ENCODE data around the gene LDLRAD4. TPM values are rescaled to one million over a fixed set of nuclear protein-coding genes. Genes with fewer than 3 reads are reported as not detected.
"Not testable (repeated sequence)": the region's sequence is repeated elsewhere in the genome, so short reads cannot be mapped to it uniquely, and the experiment has no call there.

LDLRAD4 gene
- total RNA-seq, 1 donor: 0.43 TPM

DNA sequence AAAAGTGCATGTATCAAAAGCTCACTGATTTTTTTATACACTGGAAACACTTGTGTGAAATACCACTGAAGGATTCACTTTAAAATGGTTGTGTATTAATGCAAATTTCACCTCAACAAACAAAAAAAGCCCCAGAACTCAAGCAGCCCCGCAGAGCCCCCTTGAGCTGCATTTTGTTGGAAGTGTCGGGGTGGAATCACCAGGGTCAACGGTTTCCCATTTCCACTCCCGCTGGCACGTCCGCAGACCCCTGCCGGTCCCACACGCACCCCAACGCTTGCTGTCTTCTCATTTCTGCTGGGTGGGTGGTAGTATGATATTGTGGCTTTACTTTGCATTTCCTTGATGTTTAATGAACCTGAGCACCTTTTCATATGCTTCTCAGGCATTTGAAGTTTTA lies 268.1 kb downstream of the LDLRAD4 start:
- TF ChIP-seq, protein P1, sequence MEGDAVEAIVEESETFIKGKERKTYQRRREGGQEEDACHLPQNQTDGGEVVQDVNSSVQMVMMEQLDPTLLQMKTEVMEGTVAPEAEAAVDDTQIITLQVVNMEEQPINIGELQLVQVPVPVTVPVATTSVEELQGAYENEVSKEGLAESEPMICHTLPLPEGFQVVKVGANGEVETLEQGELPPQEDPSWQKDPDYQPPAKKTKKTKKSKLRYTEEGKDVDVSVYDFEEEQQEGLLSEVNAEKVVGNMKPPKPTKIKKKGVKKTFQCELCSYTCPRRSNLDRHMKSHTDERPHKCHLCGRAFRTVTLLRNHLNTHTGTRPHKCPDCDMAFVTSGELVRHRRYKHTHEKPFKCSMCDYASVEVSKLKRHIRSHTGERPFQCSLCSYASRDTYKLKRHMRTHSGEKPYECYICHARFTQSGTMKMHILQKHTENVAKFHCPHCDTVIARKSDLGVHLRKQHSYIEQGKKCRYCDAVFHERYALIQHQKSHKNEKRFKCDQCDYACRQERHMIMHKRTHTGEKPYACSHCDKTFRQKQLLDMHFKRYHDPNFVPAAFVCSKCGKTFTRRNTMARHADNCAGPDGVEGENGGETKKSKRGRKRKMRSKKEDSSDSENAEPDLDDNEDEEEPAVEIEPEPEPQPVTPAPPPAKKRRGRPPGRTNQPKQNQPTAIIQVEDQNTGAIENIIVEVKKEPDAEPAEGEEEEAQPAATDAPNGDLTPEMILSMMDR (IDR thresholded peaks at IDR 0.05; ENCODE audit: insufficient read depth, low read depth, low read length): no peak
- DNase-seq (ENCODE audit: low read depth): no peak
- H3K4me3 ChIP-seq (ENCODE audit: low read depth, low read length): no peak overlapping the region

GRCh38 chr18:13487237-13487636 lies 268.7 kb downstream of the LDLRAD4 start:
- no peak overlapping the region for H3K4me3 ChIP-seq (ENCODE audit: low read depth, low read length)
- TF ChIP-seq, protein P1 (IDR thresholded peaks at IDR 0.05; ENCODE audit: insufficient read depth, low read depth, low read length): no peak

GRCh38 chr18:13488281-13488929 lies 269.8 kb downstream of the LDLRAD4 start:
- no peak for DNase-seq (ENCODE audit: low read depth)
- TF ChIP-seq, protein P1 (IDR thresholded peaks at IDR 0.05; ENCODE audit: insufficient read depth, low read depth, low read length): no peak
- H3K4me3 ChIP-seq (ENCODE audit: low read depth, low read length): no peak overlapping the region

More at GRCh38 chr18:13487237-13487636, 268.7 kb downstream of the LDLRAD4 start:
- no peak for DNase-seq (ENCODE audit: low read depth)

DNA sequence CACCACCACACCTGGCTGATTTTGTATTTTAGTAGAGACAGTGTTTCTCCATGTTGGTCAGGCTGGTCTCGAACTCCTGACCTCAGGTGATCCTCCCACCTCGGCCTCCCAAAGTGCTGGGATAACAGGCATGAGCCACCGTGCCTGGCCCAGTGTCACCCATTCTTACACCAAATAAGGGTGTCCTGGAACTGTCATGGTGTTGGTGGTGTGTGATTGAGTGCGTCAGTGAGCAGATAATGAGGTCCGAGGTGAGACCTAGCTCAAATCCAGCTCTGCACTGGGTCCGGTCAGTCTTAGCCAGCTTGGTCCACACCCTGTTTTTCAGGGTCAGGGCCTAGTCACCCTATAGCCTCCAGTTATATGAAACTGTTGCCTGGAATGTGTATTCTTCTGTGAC lies 270.7 kb downstream of the LDLRAD4 start:
- not testable (repeated sequence) for H3K4me3 ChIP-seq (ENCODE audit: low read depth, low read length); DNase-seq (ENCODE audit: low read depth)

DNA sequence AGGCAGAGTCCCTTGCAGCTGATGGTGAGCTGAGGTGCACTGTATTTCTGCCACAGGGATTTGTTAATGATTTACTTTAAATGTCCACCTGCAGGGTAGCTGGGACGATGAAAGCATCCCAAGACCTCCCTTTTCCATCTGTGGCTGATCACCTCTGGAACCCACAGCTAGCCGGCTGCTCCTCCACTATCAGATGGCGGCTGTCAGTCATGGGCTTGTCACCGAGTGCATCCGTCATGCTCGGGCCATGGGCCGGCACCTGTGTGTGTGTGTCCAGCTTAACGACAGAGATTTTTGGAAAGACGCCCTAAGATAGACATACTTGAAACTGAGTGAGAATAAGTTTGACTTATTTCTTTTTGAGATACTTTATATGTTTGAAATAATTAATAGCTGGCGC lies 272.6 kb downstream of the LDLRAD4 start:
- DNase-seq (ENCODE audit: low read depth): no peak
- H3K4me3 ChIP-seq (ENCODE audit: low read depth, low read length): no peak overlapping the region
- TF ChIP-seq, protein P1 (IDR thresholded peaks at IDR 0.05; ENCODE audit: insufficient read depth, low read depth, low read length): no peak

DNA sequence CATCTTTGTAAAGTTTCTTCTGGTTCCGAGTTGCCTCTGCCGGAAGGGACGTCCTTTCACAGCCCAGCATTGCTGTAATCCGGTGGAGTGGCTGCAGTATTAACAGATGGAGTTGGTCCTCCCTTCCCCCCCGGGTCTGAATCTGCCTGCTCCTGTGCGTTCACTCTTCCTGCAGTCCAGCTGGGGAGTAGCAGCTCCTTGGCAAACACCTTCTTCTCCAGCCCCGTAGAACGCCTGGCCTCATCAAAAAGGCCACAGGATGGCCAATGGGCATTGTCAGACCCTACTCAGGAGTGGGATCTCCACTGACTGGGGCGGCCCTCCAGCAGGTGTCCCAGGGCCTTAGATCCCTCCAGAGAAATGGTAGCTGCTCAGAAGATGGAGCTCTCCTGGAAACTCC lies 273.8 kb downstream of the LDLRAD4 start:
- DNase-seq (ENCODE audit: low read depth): no peak
- no peak overlapping the region for H3K4me3 ChIP-seq (ENCODE audit: low read depth, low read length)
- TF ChIP-seq, protein P1 (IDR thresholded peaks at IDR 0.05; ENCODE audit: insufficient read depth, low read depth, low read length): no peak

GRCh38 chr18:13493079-13493478 lies 274.5 kb downstream of the LDLRAD4 start:
- no peak for DNase-seq (ENCODE audit: low read depth)
- no peak overlapping the region for H3K4me3 ChIP-seq (ENCODE audit: low read depth, low read length)
- TF ChIP-seq, protein P1 (IDR thresholded peaks at IDR 0.05; ENCODE audit: insufficient read depth, low read depth, low read length): no peak

Measured in fibroblast of villous mesenchyme (primary cell).